ENCODE results near the gene ADAM11.

DNA sequence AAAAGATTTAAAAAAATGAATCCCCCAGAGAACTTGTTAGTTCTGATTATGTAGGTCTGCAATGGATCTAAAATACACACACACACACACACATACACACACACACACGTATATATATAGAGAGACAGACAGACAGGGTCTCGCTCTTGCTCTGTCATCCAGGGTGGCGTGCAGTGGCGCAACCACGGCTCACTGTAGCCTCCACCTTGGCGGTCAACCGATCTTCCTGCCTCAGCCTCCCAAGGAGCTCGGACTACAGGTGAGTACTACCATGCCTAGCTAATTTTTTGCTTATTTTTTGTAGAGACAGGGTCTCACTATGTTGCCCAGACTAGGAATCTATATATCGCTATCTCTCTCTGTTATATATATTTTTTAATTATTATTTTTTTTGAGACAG, 37.9 kb downstream of the ADAM11 start:
- TF ChIP-seq, protein P1, sequence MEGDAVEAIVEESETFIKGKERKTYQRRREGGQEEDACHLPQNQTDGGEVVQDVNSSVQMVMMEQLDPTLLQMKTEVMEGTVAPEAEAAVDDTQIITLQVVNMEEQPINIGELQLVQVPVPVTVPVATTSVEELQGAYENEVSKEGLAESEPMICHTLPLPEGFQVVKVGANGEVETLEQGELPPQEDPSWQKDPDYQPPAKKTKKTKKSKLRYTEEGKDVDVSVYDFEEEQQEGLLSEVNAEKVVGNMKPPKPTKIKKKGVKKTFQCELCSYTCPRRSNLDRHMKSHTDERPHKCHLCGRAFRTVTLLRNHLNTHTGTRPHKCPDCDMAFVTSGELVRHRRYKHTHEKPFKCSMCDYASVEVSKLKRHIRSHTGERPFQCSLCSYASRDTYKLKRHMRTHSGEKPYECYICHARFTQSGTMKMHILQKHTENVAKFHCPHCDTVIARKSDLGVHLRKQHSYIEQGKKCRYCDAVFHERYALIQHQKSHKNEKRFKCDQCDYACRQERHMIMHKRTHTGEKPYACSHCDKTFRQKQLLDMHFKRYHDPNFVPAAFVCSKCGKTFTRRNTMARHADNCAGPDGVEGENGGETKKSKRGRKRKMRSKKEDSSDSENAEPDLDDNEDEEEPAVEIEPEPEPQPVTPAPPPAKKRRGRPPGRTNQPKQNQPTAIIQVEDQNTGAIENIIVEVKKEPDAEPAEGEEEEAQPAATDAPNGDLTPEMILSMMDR (IDR thresholded peaks at IDR 0.05) = no peak
- no peak for TF ChIP-seq POLR2A (IDR thresholded peaks at IDR 0.05)

Measured in heart left ventricle (tissue), 13 donors.